Activated naive CD4-positive, alpha-beta T cell treated with Interleukin-2 at 50 U/mL for 16 hours (primary cell): ENCODE measurements around the gene SLC34A1.

Experiments used
- DNase-seq: peaks from one replicate; pipeline ENCODE4 v3.0.0-alpha.2; 2020

The SLC34A1 gene

DNA sequence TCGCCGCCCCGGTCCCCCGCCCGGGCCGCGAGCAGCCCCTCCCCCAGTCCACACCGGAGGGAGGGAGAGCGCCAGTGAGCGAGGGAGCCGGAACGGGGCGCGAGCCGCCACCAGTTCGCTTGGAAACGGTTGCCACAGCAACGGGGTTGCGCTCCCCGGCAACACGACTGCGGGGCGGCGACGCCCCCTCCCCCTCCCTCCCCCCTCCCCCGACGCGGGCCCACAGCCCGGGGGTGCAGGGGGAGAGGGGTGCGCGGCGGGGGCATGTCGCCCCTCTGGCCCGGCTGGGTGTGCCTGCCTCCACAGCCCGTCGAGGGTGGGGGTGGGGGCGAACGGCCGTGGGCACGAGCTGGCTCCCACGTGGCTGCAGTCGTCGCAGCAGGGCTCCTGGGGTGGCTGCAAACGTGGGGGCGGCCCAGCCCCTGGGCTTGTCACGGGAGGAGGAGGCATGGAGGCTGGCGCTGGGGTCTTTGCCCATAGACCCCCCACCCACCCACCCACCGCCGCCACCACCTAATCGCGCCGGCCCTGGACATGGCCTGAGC is 62.9 kb downstream of the SLC34A1 start:
- peak; percentile 71 for DNase-seq

DNA sequence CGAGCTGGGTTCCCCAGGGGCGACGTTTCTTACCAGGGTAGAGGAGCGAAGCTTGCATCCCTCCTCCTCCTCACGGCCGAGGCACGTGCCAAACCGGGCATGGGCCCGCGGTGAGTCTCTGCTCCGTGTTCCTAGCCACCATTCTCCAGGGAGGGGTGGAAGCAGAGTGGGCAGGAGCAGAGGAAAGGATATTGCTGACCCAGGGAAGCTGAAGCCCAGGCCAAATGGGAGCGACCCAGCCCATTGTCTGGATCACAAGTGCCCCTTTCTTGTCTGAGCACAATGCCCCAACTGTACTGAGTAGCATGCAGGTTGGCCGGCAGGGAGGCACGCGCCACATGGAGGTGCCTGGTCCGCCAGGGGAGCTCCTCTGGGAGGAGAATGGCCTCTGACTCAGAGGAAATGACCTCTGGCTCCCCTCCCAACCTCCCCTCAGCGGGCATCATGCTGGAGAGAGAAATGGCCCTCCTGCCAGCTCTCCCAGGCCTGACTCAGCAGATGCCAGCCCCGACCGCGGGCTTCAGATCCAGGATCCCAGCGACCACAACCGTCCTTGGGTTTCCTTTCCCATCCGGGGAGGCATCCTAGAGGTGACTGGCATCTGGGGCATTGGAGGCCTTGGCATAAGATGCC is 63.5 kb downstream of the SLC34A1 start:
- DNase-seq: no peak
